B cell (primary cell): Measurements from ENCODE around the gene TDRD12.

ENCODE experiments used
- EZH2 ChIP-seq: IDR thresholded peaks from 2 replicates; pipeline ENCODE4 v1.6.1; 2012; ENCODE audit warnings: borderline replicate concordance, low read depth, mild to moderate bottlenecking, moderate library complexity, low read length; ENCODE audit not compliant: insufficient read depth, poor library complexity, severe bottlenecking
- TF ChIP-seq, protein P1 (sequence below): fragments of 200-600 bp; IDR thresholded peaks from one replicate; pipeline ENCODE4 v1.8.0; 2022; ENCODE audit warnings: antibody characterized with exemption, mild to moderate bottlenecking

DNA sequence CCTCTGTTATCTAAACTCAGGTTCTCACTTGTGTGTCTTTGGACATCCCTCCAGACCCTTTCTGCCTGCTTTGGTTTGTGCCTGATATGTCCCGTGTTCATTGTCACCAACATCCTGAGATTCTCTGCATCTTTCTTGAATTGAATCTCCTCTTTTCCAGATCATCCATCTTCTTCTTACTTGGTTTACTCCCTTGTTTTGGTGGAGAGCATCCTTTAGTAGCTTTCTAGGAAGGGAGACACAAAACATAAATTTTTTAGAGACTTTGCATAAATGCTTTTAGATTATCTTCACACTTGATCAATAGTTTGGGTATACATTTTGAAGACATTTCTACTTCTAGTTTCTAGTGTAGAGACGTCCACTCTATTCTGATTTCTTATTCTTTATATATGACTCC lies 61.7 kb downstream of the TDRD12 start:
- TF ChIP-seq, protein P1, sequence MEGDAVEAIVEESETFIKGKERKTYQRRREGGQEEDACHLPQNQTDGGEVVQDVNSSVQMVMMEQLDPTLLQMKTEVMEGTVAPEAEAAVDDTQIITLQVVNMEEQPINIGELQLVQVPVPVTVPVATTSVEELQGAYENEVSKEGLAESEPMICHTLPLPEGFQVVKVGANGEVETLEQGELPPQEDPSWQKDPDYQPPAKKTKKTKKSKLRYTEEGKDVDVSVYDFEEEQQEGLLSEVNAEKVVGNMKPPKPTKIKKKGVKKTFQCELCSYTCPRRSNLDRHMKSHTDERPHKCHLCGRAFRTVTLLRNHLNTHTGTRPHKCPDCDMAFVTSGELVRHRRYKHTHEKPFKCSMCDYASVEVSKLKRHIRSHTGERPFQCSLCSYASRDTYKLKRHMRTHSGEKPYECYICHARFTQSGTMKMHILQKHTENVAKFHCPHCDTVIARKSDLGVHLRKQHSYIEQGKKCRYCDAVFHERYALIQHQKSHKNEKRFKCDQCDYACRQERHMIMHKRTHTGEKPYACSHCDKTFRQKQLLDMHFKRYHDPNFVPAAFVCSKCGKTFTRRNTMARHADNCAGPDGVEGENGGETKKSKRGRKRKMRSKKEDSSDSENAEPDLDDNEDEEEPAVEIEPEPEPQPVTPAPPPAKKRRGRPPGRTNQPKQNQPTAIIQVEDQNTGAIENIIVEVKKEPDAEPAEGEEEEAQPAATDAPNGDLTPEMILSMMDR = no peak
- TF ChIP-seq EZH2 = no peak
